Stimulated activated memory B cell treated with anti-CD40 and anti-IgM and Interleukin-4, amounts not matched to agents 10 μg/mL and 1 μg/mL and 100 μg/mL, for 72 hours (primary cell): ENCODE data around the gene GDA.

ENCODE experiments used
- ATAC-seq: fragments of 150-1000 bp; cut with Tn5 transposase; 2 replicates; pipeline ENCODE4 v1.10.0; 2021
- H3K27ac Mint-ChIP-seq: one replicate; pipeline ENCODE4 v1.8.0; 2022; ENCODE audit warnings: mild to moderate bottlenecking, mixed read lengths
- H3K27me3 Mint-ChIP-seq: one replicate; pipeline ENCODE4 v1.8.0; 2022; ENCODE audit warnings: mixed read lengths
- H3K36me3 Mint-ChIP-seq: one replicate; pipeline ENCODE4 v1.8.0; 2022; ENCODE audit warnings: mixed read lengths
- H3K4me1 Mint-ChIP-seq: one replicate; pipeline ENCODE4 v1.8.0; 2022; ENCODE audit warnings: mixed read lengths
- H3K4me3 Mint-ChIP-seq: one replicate; pipeline ENCODE4 v1.8.0; 2022; ENCODE audit warnings: mild to moderate bottlenecking, moderate library complexity, mixed read lengths
- H3K9me3 Mint-ChIP-seq: one replicate; pipeline ENCODE4 v1.8.0; 2022; ENCODE audit warnings: mixed read lengths

GDA gene

GRCh38 chr9:72149231-72149975 lies at the start of gene GDA:
GDA (plus strand) TSS chr9:72149440; CDS start chr9:72149560, 120 bp downstream.
- Mint-ChIP-seq H3K9me3 (no peaks in the 10 kb centered on the region), H3K4me1 (peaks cover 4% of the 10 kb centered on the region), H3K27ac (no peak within 1 kb of the TSS), H3K36me3 (no peaks in the 10 kb centered on the region), H3K27me3 (peaks cover 56% of the 10 kb centered on the region), H3K4me3 (no peak within 1 kb of the TSS)
- no peak for ATAC-seq

- Mint-ChIP-seq H3K27me3 (no peaks in the 10 kb centered on the region), H3K27ac (no peak overlapping the region), H3K36me3 (no peaks in the 10 kb centered on the region), H3K4me1 (no peaks in the 10 kb centered on the region), H3K4me3 (no peak overlapping the region), H3K9me3 (peaks cover 10% of the 10 kb centered on the region)
- ATAC-seq = no peak
Observed at GRCh38 chr9:72102520-72102919, 46.7 kb upstream of the GDA start.

- ATAC-seq = no peak
- H3K4me3 Mint-ChIP-seq = no peak overlapping the region
- no peaks in the 10 kb centered on the region for H3K9me3 Mint-ChIP-seq
- no peak overlapping the region for H3K27ac Mint-ChIP-seq
- H3K27me3 Mint-ChIP-seq = no peaks in the 10 kb centered on the region
- H3K36me3 Mint-ChIP-seq = no peaks in the 10 kb centered on the region
- H3K4me1 Mint-ChIP-seq = no peaks in the 10 kb centered on the region
Observed at GRCh38 chr9:72113056-72113455, 36.2 kb upstream of the GDA start.

- Mint-ChIP-seq H3K36me3 (no peaks in the 10 kb centered on the region), H3K4me1 (no peaks in the 10 kb centered on the region), H3K27me3 (no peaks in the 10 kb centered on the region), H3K4me3 (no peak overlapping the region), H3K27ac (no peak overlapping the region), H3K9me3 (no peaks in the 10 kb centered on the region)
- ATAC-seq = no peak
Observed at GRCh38 chr9:72119853-72120252, 29.4 kb upstream of the GDA start.

GRCh38 chr9:72124947-72125346 lies 24.3 kb upstream of the GDA start:
- H3K27ac Mint-ChIP-seq = no peak overlapping the region
- H3K9me3 Mint-ChIP-seq = no peaks in the 10 kb centered on the region
- H3K36me3 Mint-ChIP-seq = no peaks in the 10 kb centered on the region
- H3K27me3 Mint-ChIP-seq = no peaks in the 10 kb centered on the region
- ATAC-seq = no peak
- H3K4me3 Mint-ChIP-seq = no peak overlapping the region
- H3K4me1 Mint-ChIP-seq = no peaks in the 10 kb centered on the region

- Mint-ChIP-seq H3K4me3 (no peak overlapping the region), H3K36me3 (no peaks in the 10 kb centered on the region), H3K27me3 (no peaks in the 10 kb centered on the region), H3K27ac (no peak overlapping the region), H3K4me1 (no peaks in the 10 kb centered on the region), H3K9me3 (no peaks in the 10 kb centered on the region)
- ATAC-seq = no peak
Observed at GRCh38 chr9:72127753-72128152, 21.5 kb upstream of the GDA start.

- Mint-ChIP-seq H3K27me3 (no peaks in the 10 kb centered on the region), H3K4me3 (no peak overlapping the region), H3K36me3 (no peaks in the 10 kb centered on the region), H3K9me3 (no peaks in the 10 kb centered on the region), H3K4me1 (no peaks in the 10 kb centered on the region), H3K27ac (no peak overlapping the region)
- ATAC-seq = no peak
Observed at GRCh38 chr9:72128526-72128925, 20.7 kb upstream of the GDA start.

GRCh38 chr9:72129271-72130156 lies 19.7 kb upstream of the GDA start:
- no peak overlapping the region for H3K4me3 Mint-ChIP-seq
- no peaks in the 10 kb centered on the region for H3K36me3 Mint-ChIP-seq
- no peaks in the 10 kb centered on the region for H3K9me3 Mint-ChIP-seq
- no peaks in the 10 kb centered on the region for H3K4me1 Mint-ChIP-seq
- no peak for ATAC-seq
- no peaks in the 10 kb centered on the region for H3K27me3 Mint-ChIP-seq
- no peak overlapping the region for H3K27ac Mint-ChIP-seq

- Mint-ChIP-seq H3K27ac (no peak overlapping the region), H3K27me3 (no peaks in the 10 kb centered on the region), H3K36me3 (no peaks in the 10 kb centered on the region), H3K9me3 (no peaks in the 10 kb centered on the region), H3K4me1 (no peaks in the 10 kb centered on the region), H3K4me3 (no peak overlapping the region)
- no peak for ATAC-seq
Observed at GRCh38 chr9:72130321-72130720, 18.9 kb upstream of the GDA start.

- ATAC-seq = no peak
- H3K36me3 Mint-ChIP-seq = no peaks in the 10 kb centered on the region
- H3K27ac Mint-ChIP-seq = no peak overlapping the region
- no peak overlapping the region for H3K4me3 Mint-ChIP-seq
- no peaks in the 10 kb centered on the region for H3K9me3 Mint-ChIP-seq
- H3K27me3 Mint-ChIP-seq = no peaks in the 10 kb centered on the region
- no peaks in the 10 kb centered on the region for H3K4me1 Mint-ChIP-seq
Observed at GRCh38 chr9:72131206-72131605, 18.0 kb upstream of the GDA start.

- no peak for ATAC-seq
- Mint-ChIP-seq H3K36me3 (no peaks in the 10 kb centered on the region), H3K27ac (no peak overlapping the region), H3K4me1 (no peaks in the 10 kb centered on the region), H3K4me3 (no peak overlapping the region), H3K9me3 (no peaks in the 10 kb centered on the region), H3K27me3 (no peaks in the 10 kb centered on the region)
Observed at GRCh38 chr9:72132052-72132451, 17.2 kb upstream of the GDA start.

- Mint-ChIP-seq H3K27ac (no peak overlapping the region), H3K4me1 (no peaks in the 10 kb centered on the region), H3K9me3 (no peaks in the 10 kb centered on the region), H3K36me3 (no peaks in the 10 kb centered on the region), H3K4me3 (no peak overlapping the region), H3K27me3 (no peaks in the 10 kb centered on the region)
- no peak for ATAC-seq
Observed at GRCh38 chr9:72133365-72134035, 15.7 kb upstream of the GDA start.

GRCh38 chr9:72134801-72135200 lies 14.4 kb upstream of the GDA start:
- Mint-ChIP-seq H3K9me3 (no peaks in the 10 kb centered on the region), H3K36me3 (no peaks in the 10 kb centered on the region), H3K27me3 (peaks cover 9% of the 10 kb centered on the region), H3K27ac (no peak overlapping the region), H3K4me1 (no peaks in the 10 kb centered on the region), H3K4me3 (no peak overlapping the region)
- ATAC-seq = no peak

- Mint-ChIP-seq H3K4me3 (no peak overlapping the region), H3K27me3 (peaks cover 18% of the 10 kb centered on the region), H3K4me1 (no peaks in the 10 kb centered on the region), H3K27ac (no peak overlapping the region), H3K9me3 (no peaks in the 10 kb centered on the region), H3K36me3 (no peaks in the 10 kb centered on the region)
- ATAC-seq = no peak
Observed at GRCh38 chr9:72137697-72138365, 11.4 kb upstream of the GDA start.

- no peak for ATAC-seq
- Mint-ChIP-seq H3K36me3 (no peaks in the 10 kb centered on the region), H3K27ac (no peak overlapping the region), H3K9me3 (no peaks in the 10 kb centered on the region), H3K4me1 (no peaks in the 10 kb centered on the region), H3K27me3 (peaks cover 18% of the 10 kb centered on the region), H3K4me3 (no peak overlapping the region)
Observed at GRCh38 chr9:72139226-72139625, 10.0 kb upstream of the GDA start.
